Neural progenitor cell (in vitro differentiated cells): ENCODE results near the gene GPR42. TPM values are rescaled to one million over a fixed set of nuclear protein-coding genes. Genes with fewer than 3 reads are reported as not detected.

Experiments
- DNase-seq: peaks from one replicate; pipeline ENCODE4 v3.0.0-alpha.2; 2016; ENCODE audit warnings: low spot score
- H2AFZ ChIP-seq: fragments of 200-600 bp; sonication (generic); replicated peaks from 2 replicates; pipeline ENCODE4 v1.6.1; 2016; ENCODE audit warnings: antibody characterized with exemption
- H3F3A ChIP-seq: fragments of 200-600 bp; sonication (generic); 2 replicates; pipeline ENCODE4 v1.6.1; 2016; ENCODE audit warnings: antibody characterized with exemption, low read depth
- H3K27ac ChIP-seq: fragments of 200-600 bp; sonication (generic); 2 replicates; pipeline ENCODE4 v1.5.1; 2016; ENCODE audit warnings: mild to moderate bottlenecking
- H3K27me3 ChIP-seq: fragments of 200-600 bp; sonication (generic); 2 replicates; pipeline ENCODE4 v1.6.1; 2016; ENCODE audit warnings: mild to moderate bottlenecking, moderate library complexity
- H3K36me3 ChIP-seq: fragments of 200-600 bp; sonication (generic); 2 replicates; pipeline ENCODE4 v1.5.1; 2016
- H3K4me1 ChIP-seq: fragments of 200-600 bp; sonication (generic); 2 replicates; pipeline ENCODE4 v1.6.1; 2016; ENCODE audit warnings: mixed run types
- H3K4me2 ChIP-seq: fragments of 200-600 bp; sonication (generic); 2 replicates; pipeline ENCODE4 v1.6.1; 2016
- H3K4me3 ChIP-seq: fragments of 200-600 bp; sonication (generic); 2 replicates; pipeline ENCODE4 v1.5.1; 2016
- H3K79me2 ChIP-seq: fragments of 200-600 bp; sonication (generic); 2 replicates; pipeline ENCODE4 v1.6.1; 2016; ENCODE audit warnings: low read depth
- H3K9ac ChIP-seq: fragments of 200-600 bp; sonication (generic); 2 replicates; pipeline ENCODE4 v1.6.1; 2016
- H3K9me3 ChIP-seq: fragments of 200-600 bp; sonication (generic); 2 replicates; pipeline ENCODE4 v1.5.1; 2016; ENCODE audit warnings: low read depth
- H4K20me1 ChIP-seq: fragments of 200-600 bp; sonication (generic); 2 replicates; pipeline ENCODE4 v1.6.1; 2016; ENCODE audit warnings: low read depth
- H3K27ac Mint-ChIP-seq: 3 replicates; pipeline ENCODE4 v1.8.0; 2021; ENCODE audit warnings: mixed read lengths
- H3K27me3 Mint-ChIP-seq: 2 replicates; pipeline ENCODE4 v1.8.0; 2022; ENCODE audit warnings: low read depth, mild to moderate bottlenecking, inconsistent platforms, moderate library complexity, mixed read lengths; ENCODE audit not compliant: insufficient read depth
- H3K36me3 Mint-ChIP-seq: 3 replicates; pipeline ENCODE4 v1.8.0; 2021; ENCODE audit warnings: mixed read lengths
- H3K4me1 Mint-ChIP-seq: 3 replicates; pipeline ENCODE4 v1.8.0; 2021; ENCODE audit warnings: mixed read lengths
- H3K4me3 Mint-ChIP-seq: 3 replicates; pipeline ENCODE4 v1.8.0; 2021; ENCODE audit warnings: mild to moderate bottlenecking, moderate library complexity, mixed read lengths
- H3K9me3 Mint-ChIP-seq: 3 replicates; pipeline ENCODE4 v1.8.0; 2020; ENCODE audit warnings: mixed read lengths
- EZH2 ChIP-seq: fragments of 200-600 bp; sonication (generic); IDR thresholded peaks from 2 replicates; pipeline ENCODE4 v1.6.1; 2017; ENCODE audit warnings: antibody characterized with exemption, mild to moderate bottlenecking, moderate library complexity
- EZH2phosphoT487 ChIP-seq: fragments of 200-600 bp; sonication (generic); IDR thresholded peaks from 2 replicates; pipeline ENCODE4 v1.6.1; 2017; ENCODE audit warnings: antibody characterized with exemption
- total RNA-seq: library from RNA; depleted of rRNA; stranded (reverse); fragments of >200 nt; gene quantifications from 2 replicates; pipeline ENCODE4 v1.2.3, GENCODE V29; 2015; ENCODE audit warnings: low replicate concordance
- TF ChIP-seq, protein P1 (sequence below): fragments of 200-600 bp; sonication (generic); IDR thresholded peaks from 2 replicates; pipeline ENCODE4 v1.5.1; 2017; ENCODE audit warnings: antibody characterized with exemption, mild to moderate bottlenecking

The GPR42 gene
- total RNA-seq, 1 donor from 2014 or later = not detected

DNA sequence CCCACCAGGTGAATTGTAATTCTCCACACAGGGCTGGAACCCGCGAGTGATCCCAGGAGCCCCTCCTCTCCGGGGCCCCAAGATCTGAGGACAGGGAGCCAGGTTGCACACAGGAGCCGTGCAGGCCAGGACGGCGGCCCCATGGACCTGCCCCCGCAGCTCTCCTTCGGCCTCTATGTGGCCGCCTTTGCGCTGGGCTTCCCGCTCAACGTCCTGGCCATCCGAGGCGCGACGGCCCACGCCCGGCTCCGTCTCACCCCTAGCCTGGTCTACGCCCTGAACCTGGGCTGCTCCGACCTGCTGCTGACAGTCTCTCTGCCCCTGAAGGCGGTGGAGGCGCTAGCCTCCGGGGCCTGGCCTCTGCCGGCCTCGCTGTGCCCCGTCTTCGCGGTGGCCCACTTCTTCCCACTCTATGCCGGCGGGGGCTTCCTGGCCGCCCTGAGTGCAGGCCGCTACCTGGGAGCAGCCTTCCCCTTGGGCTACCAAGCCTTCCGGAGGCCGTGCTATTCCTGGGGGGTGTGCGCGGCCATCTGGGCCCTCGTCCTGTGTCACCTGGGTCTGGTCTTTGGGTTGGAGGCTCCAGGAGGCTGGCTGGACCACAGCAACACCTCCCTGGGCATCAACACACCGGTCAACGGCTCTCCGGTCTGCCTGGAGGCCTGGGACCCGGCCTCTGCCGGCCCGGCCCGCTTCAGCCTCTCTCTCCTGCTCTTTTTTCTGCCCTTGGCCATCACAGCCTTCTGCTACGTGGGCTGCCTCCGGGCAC lies 19.3 kb upstream of the GPR42 start:
- Histone ChIP-seq H3F3A (no peaks in the 10 kb centered on the region), H3K27me3 (peaks cover 40% of the 10 kb centered on the region), H4K20me1 (no peaks in the 10 kb centered on the region), H3K9ac (no peak overlapping the region), H3K9me3 (no peaks in the 10 kb centered on the region), H2AFZ (no peak overlapping the region), H3K79me2 (no peaks in the 10 kb centered on the region), H3K4me3 (no peak overlapping the region), H3K4me1 (no peaks in the 10 kb centered on the region), H3K27ac (no peak overlapping the region), H3K36me3 (no peaks in the 10 kb centered on the region), H3K4me2 (no peak overlapping the region)
- TF ChIP-seq, protein P1, sequence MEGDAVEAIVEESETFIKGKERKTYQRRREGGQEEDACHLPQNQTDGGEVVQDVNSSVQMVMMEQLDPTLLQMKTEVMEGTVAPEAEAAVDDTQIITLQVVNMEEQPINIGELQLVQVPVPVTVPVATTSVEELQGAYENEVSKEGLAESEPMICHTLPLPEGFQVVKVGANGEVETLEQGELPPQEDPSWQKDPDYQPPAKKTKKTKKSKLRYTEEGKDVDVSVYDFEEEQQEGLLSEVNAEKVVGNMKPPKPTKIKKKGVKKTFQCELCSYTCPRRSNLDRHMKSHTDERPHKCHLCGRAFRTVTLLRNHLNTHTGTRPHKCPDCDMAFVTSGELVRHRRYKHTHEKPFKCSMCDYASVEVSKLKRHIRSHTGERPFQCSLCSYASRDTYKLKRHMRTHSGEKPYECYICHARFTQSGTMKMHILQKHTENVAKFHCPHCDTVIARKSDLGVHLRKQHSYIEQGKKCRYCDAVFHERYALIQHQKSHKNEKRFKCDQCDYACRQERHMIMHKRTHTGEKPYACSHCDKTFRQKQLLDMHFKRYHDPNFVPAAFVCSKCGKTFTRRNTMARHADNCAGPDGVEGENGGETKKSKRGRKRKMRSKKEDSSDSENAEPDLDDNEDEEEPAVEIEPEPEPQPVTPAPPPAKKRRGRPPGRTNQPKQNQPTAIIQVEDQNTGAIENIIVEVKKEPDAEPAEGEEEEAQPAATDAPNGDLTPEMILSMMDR = no peak
- TF ChIP-seq EZH2phosphoT487 (no peak), EZH2 (no peak)
- no peaks in the 10 kb centered on the region for H3K36me3 Mint-ChIP-seq
- H3K4me1 Mint-ChIP-seq = peaks cover 8% of the 10 kb centered on the region
- no peak overlapping the region for H3K27ac Mint-ChIP-seq
- no peak overlapping the region for H3K4me3 Mint-ChIP-seq
- H3K27me3 Mint-ChIP-seq = peaks cover 13% of the 10 kb centered on the region
- no peak for DNase-seq
- H3K9me3 Mint-ChIP-seq = no peaks in the 10 kb centered on the region

DNA sequence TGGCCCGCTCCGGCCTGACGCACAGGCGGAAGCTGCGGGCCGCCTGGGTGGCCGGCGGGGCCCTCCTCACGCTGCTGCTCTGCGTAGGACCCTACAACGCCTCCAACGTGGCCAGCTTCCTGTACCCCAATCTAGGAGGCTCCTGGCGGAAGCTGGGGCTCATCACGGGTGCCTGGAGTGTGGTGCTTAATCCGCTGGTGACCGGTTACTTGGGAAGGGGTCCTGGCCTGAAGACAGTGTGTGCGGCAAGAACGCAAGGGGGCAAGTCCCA lies 18.8 kb upstream of the GPR42 start:
- Histone ChIP-seq H3K27ac (no peak overlapping the region), H3F3A (no peaks in the 10 kb centered on the region), H3K9ac (no peak overlapping the region), H3K9me3 (no peaks in the 10 kb centered on the region), H3K4me2 (no peak overlapping the region), H4K20me1 (no peaks in the 10 kb centered on the region), H3K36me3 (no peaks in the 10 kb centered on the region), H2AFZ (no peak overlapping the region), H3K4me1 (no peaks in the 10 kb centered on the region), H3K4me3 (no peak overlapping the region), H3K79me2 (no peaks in the 10 kb centered on the region), H3K27me3 (peaks cover 34% of the 10 kb centered on the region)
- Mint-ChIP-seq H3K27ac (no peak overlapping the region), H3K36me3 (no peaks in the 10 kb centered on the region), H3K27me3 (peaks cover 11% of the 10 kb centered on the region), H3K4me1 (peaks cover 8% of the 10 kb centered on the region), H3K9me3 (no peaks in the 10 kb centered on the region), H3K4me3 (no peak overlapping the region)
- no peak for DNase-seq
- no peak for TF ChIP-seq EZH2

DNA sequence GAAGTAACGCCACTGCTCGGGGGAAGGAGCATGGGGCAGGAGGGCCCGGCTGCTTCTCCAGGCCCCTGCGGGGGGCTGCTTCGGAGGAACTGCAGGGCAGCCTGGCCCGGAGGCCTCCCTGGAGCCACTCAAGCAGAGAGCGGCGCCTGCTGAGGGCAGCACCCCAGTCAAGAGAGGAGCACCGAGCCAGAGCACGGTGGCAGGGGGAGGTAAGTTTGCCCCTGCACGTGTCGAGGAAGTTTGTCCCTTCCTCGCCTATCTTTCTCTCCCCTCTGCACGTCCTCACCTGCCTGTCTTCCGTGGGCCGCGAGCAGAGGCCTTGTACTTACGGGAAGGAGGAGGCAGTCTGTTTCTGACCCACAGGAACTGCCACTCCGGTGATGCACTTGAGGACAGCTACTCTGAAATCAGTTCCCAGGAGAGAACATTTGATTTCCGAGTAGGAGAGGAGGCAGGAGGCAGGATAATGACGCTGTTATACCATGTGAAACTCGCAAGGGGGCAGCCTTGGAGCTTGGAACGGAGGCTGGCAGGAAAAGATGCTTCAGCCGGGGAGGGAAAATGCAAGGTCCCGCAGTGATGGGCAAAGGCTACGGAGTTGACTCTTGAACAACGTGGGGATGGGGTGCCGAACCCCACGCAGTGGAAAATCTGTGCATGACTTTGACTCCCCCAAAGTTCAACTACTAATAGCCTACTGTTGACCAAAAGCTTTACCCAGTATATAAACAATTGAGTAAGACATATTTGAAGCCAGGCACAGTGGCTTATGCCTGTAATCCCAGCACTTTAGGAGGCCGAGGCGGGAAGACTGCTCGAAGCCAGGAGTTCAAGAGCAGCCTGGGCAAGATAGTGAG lies 18.2 kb upstream of the GPR42 start:
- no peaks in the 10 kb centered on the region for H3K36me3 ChIP-seq
- H3F3A ChIP-seq = no peaks in the 10 kb centered on the region
- no peaks in the 10 kb centered on the region for H3K4me1 ChIP-seq
- Mint-ChIP-seq H3K27me3 (peaks cover 6% of the 10 kb centered on the region), H3K4me1 (peaks cover 8% of the 10 kb centered on the region), H3K9me3 (no peaks in the 10 kb centered on the region), H3K4me3 (peak overlapping the region; percentile 38), H3K27ac (peak overlapping the region; percentile 72), H3K36me3 (no peaks in the 10 kb centered on the region)
- peak; percentile 84 for DNase-seq
- no peak overlapping the region for H3K9ac ChIP-seq
- H3K4me2 ChIP-seq = no peak overlapping the region
- H3K79me2 ChIP-seq = no peaks in the 10 kb centered on the region
- no peak for TF ChIP-seq EZH2
- TF ChIP-seq, protein P1 = peak; percentile 87
- peak overlapping the region; percentile 89 for H2AFZ ChIP-seq
- no peak overlapping the region for H3K27ac ChIP-seq
- no peaks in the 10 kb centered on the region for H4K20me1 ChIP-seq
- peaks cover 29% of the 10 kb centered on the region for H3K27me3 ChIP-seq
- no peak overlapping the region for H3K4me3 ChIP-seq
- no peaks in the 10 kb centered on the region for H3K9me3 ChIP-seq

DNA sequence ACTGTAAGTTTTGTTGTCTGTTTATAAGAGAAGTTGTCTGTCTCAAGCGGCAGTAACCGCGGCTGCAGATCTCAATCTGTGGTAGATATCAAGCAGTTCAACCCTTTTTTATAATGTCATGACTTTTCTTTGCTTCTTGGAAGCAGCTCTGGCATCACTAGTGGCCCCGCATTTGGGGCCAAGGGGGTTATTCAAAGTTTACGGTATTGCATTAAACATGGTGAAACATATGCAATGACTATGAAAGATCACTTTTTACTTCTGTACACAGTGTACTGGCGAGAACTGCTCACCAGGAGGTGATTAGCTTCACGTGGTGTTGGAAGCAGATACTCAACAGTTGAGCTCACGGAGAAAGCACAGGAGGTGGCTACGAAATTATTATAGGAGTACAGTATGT lies 17.2 kb upstream of the GPR42 start:
- Histone ChIP-seq H3K36me3 (no peaks in the 10 kb centered on the region), H4K20me1 (no peaks in the 10 kb centered on the region), H3K79me2 (no peaks in the 10 kb centered on the region), H3K4me3 (no peak overlapping the region), H3K27me3 (peaks cover 19% of the 10 kb centered on the region), H3K4me2 (no peak overlapping the region), H3K9me3 (no peaks in the 10 kb centered on the region), H3K4me1 (no peaks in the 10 kb centered on the region), H3K27ac (no peak overlapping the region), H3K9ac (no peak overlapping the region), H2AFZ (no peak overlapping the region), H3F3A (no peaks in the 10 kb centered on the region)
- Mint-ChIP-seq H3K36me3 (no peaks in the 10 kb centered on the region), H3K27ac (no peak overlapping the region), H3K4me3 (no peak overlapping the region), H3K4me1 (peaks cover 8% of the 10 kb centered on the region), H3K27me3 (peaks cover 2% of the 10 kb centered on the region), H3K9me3 (no peaks in the 10 kb centered on the region)
- DNase-seq = no peak
- TF ChIP-seq EZH2 (no peak), EZH2phosphoT487 (no peak)
- TF ChIP-seq, protein P1 = no peak
